ENCODE data around the gene ESRRG. TPM values are rescaled to one million over a fixed set of nuclear protein-coding genes. Genes with fewer than 3 reads are reported as not detected.

ESRRG gene
- total and polyA plus RNA-seq, 2 experiments from 2014 or later: 1.2 to 1.7 TPM

- Histone ChIP-seq H2AFZ (no peak overlapping the region), H3K4me3 (no peak overlapping the region), H3K27me3 (ENCODE audit: insufficient read depth) (no peaks in the 10 kb centered on the region), H3K4me2 (no peak overlapping the region), H3K27ac (ENCODE audit: low read depth) (no peak overlapping the region), H3F3A (replicated peaks; ENCODE audit: low read depth) (no peaks in the 10 kb centered on the region), H3K9me2 (ENCODE audit: insufficient read depth) (no peaks in the 10 kb centered on the region), H3K4me1 (ENCODE audit: insufficient read depth) (peaks cover 6% of the 10 kb centered on the region; the same call in 1 of the 2 replicates), H3K79me2 (replicated peaks; ENCODE audit: insufficient read depth) (no peaks in the 10 kb centered on the region), H3K36me3 (ENCODE audit: insufficient read depth) (no peaks in the 10 kb centered on the region), H4K20me1 (replicated peaks; ENCODE audit: insufficient read depth) (no peaks in the 10 kb centered on the region)
- Mint-ChIP-seq H3K9me3 (no peaks in the 10 kb centered on the region), H3K36me3 (ENCODE audit: low read depth) (no peaks in the 10 kb centered on the region), H3K4me3 (no peak overlapping the region), H3K27me3 (ENCODE audit: insufficient read depth, low read depth, poor library complexity) (no peaks in the 10 kb centered on the region), H3K27ac (no peak overlapping the region), H3K4me1 (peaks cover 3% of the 10 kb centered on the region; the same call in 2 of the 3 replicates)
- TF ChIP-seq ZNF114 (CRISPR knock-in tag; IDR thresholded peaks at IDR 0.05) (no peak), REST (IDR thresholded peaks at IDR 0.05; ENCODE audit: unreplicated experiment) (no peak), ZNF331 (CRISPR knock-in tag; IDR thresholded peaks at IDR 0.05; ENCODE audit: low read depth) (no peak), CTCF (conservative IDR thresholded peaks at IDR 0.05; ENCODE audit: low read depth in 2 of 2) (no peak), CREB1 (CRISPR knock-in tag; IDR thresholded peaks at IDR 0.05; ENCODE audit: low read depth) (no peak), STAT1 (IDR thresholded peaks at IDR 0.05; ENCODE audit: unreplicated experiment) (no peak), JUNB (IDR thresholded peaks at IDR 0.05; ENCODE audit: unreplicated experiment) (no peak), EZH2 (IDR thresholded peaks at IDR 0.05; ENCODE audit: low read depth, unreplicated experiment) (no peak), NANOG (IDR thresholded peaks at IDR 0.05; ENCODE audit: borderline replicate concordance) (no peak), EZH2phosphoT487 (IDR thresholded peaks at IDR 0.05; ENCODE audit: unreplicated experiment) (no peak), ZNF462 (CRISPR knock-in tag; IDR thresholded peaks at IDR 0.05) (no peak), POLR2AphosphoS5 (IDR thresholded peaks at IDR 0.05; ENCODE audit: low read depth) (no peak), ETS1 (IDR thresholded peaks at IDR 0.05) (no peak)
- ATAC-seq: no peak
- DNase-seq (ENCODE audit: low spot score): no peak
These were observed 57.8 kb downstream of the ESRRG start for GRCh38 chr1:216665406-216665805.

All from GM23338 (cell line).